GM12874 (cell line): ENCODE data around the gene ZNF484.

Experiments
- CTCF ChIP-seq: IDR thresholded peaks from 2 replicates; pipeline ENCODE4 v1.5.1; 2011; ENCODE audit warnings: low read depth, mild to moderate bottlenecking, control low read depth, low read length, moderate library complexity; ENCODE audit not compliant: insufficient read depth

The ZNF484 gene

DNA sequence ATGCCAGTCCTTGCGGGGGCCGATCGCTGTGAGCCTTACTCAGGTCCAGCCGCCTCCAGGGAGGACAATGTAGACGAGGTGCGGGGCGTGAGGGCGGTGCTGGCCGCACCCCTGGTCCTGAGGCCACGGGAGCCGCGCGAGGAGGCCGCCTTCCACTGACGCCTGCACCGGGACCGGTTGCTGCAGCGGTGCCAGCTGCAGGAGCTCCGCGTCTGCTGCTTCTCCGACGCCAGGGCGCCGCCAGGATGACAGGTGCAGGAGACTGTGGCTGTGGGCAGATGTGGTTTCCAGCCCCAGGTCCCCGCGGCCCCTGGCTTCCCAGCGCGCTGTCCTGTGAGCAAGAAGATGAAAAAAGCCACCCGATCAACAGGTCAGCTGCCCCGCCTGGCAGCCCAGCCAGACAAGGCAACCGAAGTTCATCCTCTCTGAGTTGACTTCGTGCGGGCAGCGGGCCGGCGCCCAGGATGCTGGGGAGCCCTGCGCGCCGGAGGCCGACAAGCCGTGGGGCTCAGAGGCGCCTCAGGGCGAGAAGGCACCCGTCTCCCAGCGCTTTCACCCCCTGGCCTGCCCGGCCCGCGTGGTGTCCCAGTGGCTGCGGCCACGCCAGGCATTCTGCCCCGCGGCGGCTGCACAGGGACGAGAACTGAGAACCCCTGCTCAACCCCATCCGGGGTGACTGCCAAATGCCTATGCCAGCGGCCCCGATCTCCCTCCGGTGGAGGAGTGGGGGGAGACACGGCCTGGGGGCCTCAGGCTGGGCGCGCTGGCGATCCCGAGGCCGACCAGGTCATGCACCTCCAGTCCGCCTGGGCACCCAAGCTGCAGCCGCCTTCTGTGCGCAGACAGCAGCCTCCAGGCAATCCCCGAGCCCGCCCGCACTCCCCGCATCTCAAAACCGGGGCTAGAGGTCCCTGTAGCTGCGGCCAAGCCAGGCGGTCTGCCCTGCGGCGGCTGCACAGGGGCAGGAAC is 69.8 kb downstream of the ZNF484 start:
- no peak for TF ChIP-seq CTCF

GRCh38 chr9:92807031-92807756 is 70.6 kb downstream of the ZNF484 start:
- TF ChIP-seq CTCF: no peak

GRCh38 chr9:92804727-92805126 is 73.1 kb downstream of the ZNF484 start:
- TF ChIP-seq CTCF: no peak

DNA sequence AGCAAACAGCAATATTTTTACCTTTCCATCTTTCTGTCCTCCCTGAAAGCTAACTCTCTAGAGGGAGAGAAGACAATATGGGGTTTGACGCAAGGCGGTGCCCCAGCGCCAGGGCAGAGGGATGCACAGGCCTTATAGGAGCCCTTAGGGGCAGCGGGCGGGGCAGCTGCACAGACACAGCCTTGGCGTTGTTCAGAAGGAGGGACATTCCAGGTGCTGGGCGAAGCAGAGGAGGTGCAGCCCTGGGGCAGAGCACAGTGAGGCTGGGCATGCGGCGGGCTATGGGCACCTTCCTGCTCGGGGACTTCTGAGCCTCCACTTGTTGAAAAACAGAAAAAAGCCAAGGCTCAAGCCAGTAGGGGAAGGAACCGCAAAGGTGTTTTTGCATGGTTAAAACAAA is 79.5 kb downstream of the ZNF484 start:
- TF ChIP-seq CTCF: no peak

DNA sequence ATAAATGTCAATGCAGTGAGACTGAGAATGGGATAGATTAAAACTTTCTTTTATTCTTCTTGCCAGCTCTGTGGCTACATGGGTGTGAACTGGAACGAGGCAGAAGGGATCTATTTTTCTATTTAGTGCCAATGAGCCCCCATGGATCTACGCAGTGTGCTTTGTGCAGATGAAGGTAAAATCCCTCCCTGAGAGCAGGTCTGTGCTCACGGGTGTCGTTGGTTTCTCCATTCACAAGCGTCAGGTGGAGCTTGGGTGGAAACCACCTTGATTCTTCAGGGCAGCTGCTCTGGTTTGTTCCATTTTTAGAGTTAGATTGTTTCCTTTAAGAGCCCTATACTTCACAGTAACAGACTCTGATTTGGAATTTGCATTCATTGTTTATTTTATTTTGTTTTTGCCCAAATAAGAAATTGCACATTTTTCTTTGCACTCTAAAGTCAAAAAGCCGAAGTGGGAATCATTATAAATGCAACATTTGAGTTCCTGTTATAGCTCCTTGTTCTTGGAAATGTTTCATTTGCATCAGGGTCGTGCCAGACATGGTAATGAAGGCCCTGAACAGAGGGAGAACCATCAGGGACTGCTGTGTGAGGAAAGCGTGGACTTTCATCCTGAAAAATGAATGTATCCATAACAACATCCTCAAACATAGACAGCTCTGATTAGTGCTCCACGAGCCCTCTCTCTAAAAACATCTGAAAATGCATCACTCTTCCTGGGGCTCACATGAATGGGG is 82.1 kb downstream of the ZNF484 start:
- no peak for TF ChIP-seq CTCF
